ENCODE data around the gene DPF3.
"Not testable (repeated sequence)": the region's sequence is repeated elsewhere in the genome, so short reads cannot be mapped to it uniquely, and the experiment has no call there.

DPF3 gene

GRCh38 chr14:72758993-72759392 is 134.9 kb downstream of the DPF3 start:
- no peak for DNase-seq

DNA sequence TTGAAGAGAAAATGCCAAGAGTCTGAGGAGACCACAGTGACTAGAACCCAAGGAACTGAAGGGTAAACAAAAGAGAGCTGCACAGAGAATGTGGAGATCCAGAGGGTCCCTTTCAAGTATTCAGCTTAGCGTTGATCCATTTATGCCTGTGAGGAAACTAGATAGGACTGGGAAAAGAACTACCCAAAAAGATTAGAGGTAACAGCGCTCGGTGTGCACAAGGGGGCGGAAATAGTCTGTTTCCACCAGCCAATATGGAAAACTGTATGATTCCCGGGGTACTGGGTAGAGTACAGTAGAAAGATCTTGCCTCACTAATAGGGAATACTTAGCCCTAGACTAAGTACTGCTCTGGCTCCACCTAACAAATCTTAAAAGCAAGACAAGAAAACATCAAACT is 135.5 kb downstream of the DPF3 start:
- DNase-seq = no peak

GRCh38 chr14:72756967-72757366 is 136.9 kb downstream of the DPF3 start:
- DNase-seq = no peak

- no peak for DNase-seq
Measured at GRCh38 chr14:72755766-72756165, 138.1 kb downstream of the DPF3 start.

DNA sequence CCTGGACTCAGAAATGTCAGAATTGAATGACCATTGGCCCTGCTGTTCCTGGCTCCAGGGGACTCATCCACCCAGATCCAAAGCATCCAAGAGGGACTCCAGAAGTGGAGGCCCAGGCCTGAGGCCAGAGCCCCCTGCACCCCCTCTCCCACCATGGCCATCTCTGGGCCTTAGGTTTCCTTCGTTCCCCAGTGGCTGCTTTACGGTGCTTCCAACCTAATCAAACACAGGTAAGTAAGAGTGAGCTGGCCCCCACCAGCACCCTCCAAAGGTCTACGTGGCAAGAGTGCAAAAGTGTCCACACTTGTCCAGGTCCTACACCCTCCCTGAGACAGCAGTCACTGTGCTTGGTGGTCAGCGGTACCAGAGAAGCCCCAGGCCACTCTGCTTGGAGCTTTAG is 139.0 kb downstream of the DPF3 start:
- DNase-seq = no peak

- no peak for DNase-seq
Measured at GRCh38 chr14:72753879-72754400, 140.0 kb downstream of the DPF3 start.

- DNase-seq = no peak
Measured at GRCh38 chr14:72753044-72753710, 140.7 kb downstream of the DPF3 start.

GRCh38 chr14:72752034-72752412 is 141.9 kb downstream of the DPF3 start:
- no peak for DNase-seq

GRCh38 chr14:72751276-72752033 is 142.4 kb downstream of the DPF3 start:
- DNase-seq = no peak

DNA sequence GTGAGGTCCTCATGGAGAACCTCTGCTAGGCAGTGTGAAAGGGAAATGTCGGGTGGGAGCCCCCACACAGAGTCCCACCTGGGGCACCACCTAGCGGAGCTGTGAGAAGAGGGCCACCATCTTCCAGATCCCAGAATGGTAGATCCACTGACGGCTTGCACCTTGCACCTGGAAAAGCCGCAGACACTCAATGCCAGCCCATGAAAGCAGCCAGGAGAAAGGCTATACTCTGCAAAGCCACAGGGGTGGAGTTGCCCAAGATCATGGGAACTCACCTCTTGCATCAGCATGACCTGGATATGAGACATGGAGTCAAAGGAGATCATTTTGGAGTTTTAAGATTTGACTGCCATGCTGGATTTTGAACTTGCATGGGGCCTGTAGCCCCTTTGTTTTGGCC is 145.0 kb downstream of the DPF3 start:
- not testable (repeated sequence) for DNase-seq

DNA sequence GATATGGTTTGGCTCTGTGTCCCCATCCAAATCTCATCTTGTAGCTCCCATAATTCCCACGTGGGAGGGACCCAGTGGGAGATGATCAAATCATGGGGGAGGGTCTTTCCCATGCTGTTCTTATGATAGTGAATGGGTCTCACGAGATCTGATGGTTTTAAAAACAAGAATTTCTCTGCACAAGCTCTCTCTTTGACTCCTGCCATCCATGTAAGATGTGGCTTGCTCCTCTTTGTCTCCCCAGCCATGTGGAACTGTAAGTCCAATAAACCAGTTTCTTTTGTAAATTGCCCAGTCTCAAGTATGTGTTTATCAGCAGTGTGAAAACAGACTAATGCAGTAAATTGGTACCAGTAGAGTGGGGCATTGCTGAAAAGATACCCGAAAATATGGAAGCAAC is 146.2 kb downstream of the DPF3 start:
- DNase-seq = no peak

- no peak for DNase-seq
Measured at GRCh38 chr14:72745991-72746980, 147.6 kb downstream of the DPF3 start.

- DNase-seq = no peak
Measured at GRCh38 chr14:72745546-72745945, 148.4 kb downstream of the DPF3 start.

DNA sequence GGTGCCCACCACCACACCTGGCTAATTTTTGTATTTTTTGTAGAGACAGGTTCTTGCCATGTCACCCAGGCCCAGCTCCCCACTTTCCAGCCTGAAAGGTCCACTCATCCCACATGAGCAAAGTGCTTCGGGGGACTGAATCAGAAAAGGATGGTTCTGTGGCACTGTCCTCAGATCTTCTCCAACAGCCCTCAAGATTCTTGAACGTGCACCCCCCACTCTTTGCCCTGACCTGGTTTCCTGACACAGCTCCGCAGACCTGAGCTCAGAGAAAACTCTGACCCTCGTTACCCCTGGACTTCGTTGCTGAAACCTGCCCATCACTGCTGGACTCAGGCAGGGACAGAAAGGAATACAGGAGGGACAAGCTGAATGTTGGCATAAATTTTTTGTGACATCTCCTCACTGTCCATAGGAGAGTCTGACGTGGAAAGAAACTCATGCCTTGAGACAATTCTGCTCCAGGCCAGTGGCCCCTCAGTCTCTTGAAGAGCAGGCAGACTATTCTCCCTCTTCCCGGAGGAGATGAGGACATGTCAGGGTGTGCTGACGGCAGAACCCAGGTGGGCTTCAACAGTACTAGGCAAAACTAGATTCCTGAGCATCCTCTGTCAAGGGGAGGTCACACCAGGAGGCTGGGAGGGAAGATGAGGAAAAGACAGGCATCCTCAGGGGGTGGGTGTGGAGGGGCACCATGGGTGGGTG is 149.3 kb downstream of the DPF3 start:
- DNase-seq = no peak

DNA sequence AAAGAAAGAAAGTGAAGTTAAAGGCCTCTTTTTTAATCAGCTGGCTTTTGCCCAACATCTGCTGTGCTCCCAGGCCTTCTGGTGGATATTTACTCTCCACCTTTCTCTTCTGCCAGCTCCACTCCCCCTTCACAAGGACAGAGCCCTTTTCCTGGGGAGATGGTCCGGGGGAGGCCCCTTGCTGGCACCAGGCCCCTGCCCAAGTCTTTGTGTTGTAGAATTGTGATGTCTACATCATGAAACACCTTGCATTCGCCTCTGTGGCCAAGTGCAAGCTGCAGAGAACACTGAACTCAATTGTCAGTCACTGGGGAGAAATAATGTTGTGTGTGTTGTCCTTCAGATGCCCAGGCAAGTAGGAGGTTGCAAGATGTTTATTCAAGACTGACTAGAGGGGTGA is 150.3 kb downstream of the DPF3 start:
- DNase-seq = no peak

DNA sequence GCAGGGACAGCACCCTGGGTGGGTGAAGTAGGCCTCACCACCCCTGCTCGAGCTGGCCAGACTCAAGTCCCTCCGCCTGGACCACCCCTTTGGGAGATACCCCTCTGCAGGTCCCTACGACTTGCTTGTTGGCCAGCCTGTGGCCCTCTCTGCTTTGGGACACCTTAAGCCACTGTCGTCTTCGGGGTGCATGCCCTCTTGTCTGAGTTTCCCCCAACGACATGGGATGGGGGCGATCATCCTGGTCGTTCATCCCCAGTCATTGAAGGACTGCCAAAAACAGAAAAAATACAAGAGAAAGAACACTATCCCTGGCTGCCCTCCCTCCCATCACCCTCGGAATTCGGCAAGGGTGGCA is 151.1 kb downstream of the DPF3 start:
- no peak for DNase-seq

DNA sequence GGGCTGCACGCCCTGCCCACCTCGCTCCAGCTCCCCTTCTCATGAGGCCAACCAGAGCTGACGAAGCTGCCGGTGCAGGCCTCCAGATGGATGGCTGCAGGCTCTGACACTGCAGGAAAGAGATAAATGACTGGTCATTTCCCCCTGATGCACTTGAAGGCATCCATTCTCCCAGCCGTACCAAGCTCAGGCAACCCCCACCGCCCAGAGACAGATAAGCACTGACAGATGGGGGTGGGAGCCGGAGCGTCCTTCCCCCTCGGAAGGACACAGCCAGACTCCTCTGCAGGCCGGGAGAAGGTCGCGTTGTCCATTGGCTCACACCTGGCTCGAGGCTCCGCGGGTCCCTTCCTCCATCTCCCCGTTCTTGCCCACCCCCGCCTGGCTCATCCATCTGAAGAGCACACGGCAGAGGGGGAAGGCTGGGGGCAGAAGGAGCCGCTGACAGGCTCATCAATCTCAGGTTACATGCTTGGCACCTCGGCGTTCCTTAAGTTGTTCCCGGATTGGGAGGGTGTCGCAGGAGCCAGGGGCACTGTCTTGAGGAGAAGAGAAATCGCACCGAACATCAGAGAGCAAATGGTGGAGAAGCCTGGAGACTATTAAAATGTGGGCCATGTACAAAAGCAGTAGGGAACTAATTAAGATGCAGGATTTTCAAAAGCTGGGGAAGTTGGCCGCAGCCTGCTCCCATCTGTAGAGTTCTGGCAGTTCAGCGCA is 151.6 kb downstream of the DPF3 start:
- no peak for DNase-seq

DNA sequence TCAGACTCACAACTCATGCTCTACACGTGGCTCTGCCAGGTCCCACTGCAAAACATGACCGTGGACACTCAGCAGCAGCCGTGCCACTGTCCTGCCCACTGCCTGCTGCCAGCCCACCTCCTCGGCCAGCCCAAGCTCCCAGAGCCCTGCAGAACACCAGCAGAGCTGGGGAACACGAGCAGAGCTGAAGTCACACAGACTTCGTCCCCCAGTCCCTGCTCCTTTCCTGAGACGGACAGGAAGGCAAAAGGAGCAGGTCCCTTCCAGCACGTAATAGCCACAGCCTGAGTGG is 152.1 kb downstream of the DPF3 start:
- no peak for DNase-seq

DNA sequence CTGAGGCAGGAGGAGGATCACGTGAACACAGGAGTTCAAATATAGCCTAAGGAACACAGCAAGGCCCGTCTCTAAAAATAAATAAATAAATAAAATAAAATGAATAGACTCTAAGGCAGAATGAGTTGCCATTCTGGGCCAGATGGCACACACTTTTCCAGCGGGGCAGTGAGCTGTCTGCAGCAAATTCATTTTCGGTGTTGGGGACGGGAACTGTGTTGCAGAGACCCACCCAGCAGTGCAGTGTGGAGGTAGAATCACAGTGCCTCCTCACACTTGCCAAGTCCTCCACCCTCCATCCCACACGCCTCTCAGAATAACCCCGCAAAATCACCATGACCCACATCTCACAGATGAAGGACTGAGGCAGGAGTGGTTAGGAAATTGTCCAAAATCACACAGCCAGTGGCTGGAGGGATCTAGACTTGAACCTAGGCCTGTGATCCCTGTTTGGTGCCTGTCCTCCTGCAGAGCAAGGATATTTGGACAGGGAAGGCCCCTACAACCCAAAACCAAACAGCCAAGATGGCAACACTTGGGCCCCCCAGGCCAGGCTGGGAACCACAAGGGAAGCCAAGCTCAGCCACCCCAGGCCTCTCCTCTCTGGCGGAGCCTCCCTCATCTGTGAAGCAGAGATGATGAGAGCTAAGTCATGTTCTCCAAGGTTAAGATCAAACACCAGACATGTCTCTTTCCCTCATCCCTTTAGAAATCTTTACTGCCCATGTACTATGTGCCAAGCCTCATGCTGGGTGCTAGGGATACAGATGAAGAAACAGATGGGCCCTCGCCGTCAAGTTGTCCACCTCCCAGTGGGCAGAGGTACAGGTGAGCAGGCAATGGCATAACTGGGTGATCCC is 152.7 kb downstream of the DPF3 start:
- no peak for DNase-seq

GRCh38 chr14:72740504-72740961 is 153.4 kb downstream of the DPF3 start:
- no peak for DNase-seq

Measured in SIG-M5 (cell line).